ENCODE data around the gene KLF5. TPM values are rescaled to one million over a fixed set of nuclear protein-coding genes. Genes with fewer than 3 reads are reported as not detected.
"Not testable (repeated sequence)": the region's sequence is repeated elsewhere in the genome, so short reads cannot be mapped to it uniquely, and the experiment has no call there.

Gene KLF5
- total RNA-seq: 1.2 TPM
- long read RNA-seq: 0 reads

DNA sequence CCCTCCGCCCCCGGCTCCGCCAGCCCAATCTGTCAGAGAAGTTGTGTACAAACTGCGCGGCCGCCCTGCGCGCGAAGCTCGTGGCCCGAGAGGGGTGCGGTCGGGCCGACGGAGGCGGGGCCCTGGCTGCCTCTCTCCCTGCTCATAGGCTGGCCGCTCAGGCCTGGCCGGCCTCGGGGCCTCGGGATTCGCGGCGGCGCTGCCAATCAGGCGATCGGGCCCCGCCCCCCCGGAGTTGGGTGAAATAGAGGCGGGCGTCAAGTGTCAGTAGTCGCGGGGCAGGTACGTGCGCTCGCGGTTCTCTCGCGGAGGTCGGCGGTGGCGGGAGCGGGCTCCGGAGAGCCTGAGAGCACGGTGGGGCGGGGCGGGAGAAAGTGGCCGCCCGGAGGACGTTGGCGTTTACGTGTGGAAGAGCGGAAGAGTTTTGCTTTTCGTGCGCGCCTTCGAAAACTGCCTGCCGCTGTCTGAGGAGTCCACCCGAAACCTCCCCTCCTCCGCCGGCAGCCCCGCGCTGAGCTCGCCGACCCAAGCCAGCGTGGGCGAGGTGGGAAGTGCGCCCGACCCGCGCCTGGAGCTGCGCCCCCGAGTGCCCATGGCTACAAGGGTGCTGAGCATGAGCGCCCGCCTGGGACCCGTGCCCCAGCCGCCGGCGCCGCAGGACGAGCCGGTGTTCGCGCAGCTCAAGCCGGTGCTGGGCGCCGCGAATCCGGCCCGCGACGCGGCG, at the start of gene KLF5:
KLF5 (plus strand) TSS at position 270 of the 724 bp plus-strand sequence; CDS start at position 593, 323 bp downstream.
- DNase-seq (ENCODE audit: low spot score): peak; percentile 99

DNA sequence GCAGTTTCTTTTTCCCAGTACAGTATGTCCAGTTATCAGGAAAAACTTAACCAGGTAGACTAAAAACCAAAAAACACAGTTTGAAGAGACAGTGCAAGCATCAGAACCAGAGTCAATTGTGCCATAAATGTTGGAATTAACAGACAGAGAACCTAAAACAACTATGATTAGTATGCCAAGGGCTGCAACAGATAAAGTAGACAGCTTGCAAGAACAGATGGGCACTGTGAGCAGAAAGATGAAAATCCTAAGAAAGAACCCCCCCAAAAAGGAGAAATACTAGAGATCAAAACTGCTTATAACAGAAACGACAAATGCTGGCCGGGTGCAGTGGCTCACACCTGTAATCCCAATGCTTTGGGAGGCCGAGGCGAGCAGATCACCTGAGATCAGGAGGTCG, 47.1 kb upstream of the KLF5 start:
- DNase-seq (ENCODE audit: low spot score): no peak

DNA sequence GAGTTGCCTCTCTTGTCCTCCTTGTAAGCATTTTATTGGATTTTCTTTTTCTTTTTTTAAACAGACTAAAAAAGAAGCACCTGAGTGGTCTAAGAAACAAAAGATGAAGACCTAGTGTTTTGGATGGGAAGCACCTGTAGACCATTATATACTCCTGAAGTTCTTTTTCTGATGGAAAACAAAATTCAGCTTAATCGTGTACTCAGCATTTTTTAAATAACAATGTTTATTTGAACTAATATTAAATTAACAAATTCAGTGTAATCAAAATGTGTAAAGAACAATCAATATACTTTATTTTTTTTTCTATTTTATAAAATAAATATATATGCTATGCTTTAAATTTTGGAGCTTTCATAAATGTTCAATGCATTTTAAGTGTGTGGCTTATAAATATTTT, 43.0 kb upstream of the KLF5 start:
- no peak for DNase-seq (ENCODE audit: low spot score)

DNA sequence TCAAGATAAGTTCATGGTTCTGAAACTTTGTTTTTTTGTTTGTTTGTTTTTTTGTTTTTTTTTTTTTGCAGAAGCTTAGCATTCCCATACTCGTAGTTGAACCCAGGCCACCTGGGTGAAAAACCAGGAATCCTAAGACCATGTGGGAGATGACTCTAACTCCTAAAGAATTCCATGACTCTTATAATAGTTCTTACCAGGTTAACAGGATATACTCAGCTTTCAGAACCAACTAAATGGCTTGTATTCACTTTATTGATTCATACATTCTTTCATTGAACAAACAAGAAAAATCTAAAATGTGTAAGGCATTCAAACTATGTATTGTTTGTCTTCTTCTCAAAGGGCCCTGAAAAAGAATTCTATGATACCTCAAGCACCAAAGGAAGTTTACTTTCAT, 40.5 kb upstream of the KLF5 start:
- DNase-seq (ENCODE audit: low spot score): no peak

DNA sequence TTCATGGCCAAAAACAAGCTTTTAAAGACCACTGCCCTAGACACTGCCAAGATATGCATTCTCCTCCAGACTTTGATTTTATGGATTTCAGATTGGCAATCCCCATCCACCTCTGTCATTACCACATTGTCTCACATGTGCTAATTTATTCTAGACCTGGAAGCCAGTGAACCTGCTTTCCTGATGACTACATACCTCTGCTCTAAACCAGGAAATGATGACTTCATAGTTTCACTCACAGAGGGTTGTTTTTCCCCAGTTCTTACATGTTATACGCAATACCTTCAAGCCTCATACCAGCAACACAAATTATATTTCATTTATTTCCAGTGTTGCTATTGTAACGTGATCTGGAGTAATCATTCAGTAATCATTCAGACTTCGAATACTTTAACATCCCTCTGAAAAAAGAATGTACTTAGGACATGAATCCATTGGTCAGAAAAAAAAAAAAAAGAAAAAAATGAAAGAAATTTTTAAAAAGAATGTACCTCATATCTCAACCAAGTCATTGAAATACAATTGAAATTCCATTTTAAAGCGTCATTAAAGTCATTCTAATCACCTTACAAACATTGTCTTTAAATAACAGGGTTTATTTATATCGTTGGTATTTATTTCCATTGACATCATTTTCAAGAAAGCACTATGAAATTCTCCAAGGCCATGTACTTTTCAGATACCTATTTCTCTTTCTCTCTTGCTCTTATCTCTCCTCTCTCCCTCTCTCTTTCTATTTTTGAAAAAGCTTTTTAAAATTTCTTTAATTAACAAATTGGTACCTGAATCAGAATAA, 33.4 kb upstream of the KLF5 start:
- no peak for DNase-seq (ENCODE audit: low spot score)

DNA sequence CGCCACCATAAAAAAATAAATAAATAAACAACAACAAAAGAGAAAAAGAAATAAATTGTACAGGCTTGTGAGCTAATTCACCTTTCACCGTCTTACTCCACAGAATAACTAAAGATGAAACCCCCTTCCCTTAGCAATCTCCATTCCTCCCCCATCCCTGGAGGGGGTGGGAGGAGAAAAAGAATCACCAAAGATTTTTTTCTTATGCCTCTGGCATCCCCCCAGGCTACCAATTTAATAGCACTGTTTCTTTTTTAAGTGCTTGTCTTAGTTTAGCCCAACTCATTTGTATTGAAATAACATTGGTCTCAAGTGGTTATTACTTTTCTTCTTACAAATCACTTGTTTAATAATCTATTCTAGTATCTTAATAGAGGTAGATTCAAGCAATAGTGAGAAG, 23.9 kb upstream of the KLF5 start:
- DNase-seq (ENCODE audit: low spot score): no peak

DNA sequence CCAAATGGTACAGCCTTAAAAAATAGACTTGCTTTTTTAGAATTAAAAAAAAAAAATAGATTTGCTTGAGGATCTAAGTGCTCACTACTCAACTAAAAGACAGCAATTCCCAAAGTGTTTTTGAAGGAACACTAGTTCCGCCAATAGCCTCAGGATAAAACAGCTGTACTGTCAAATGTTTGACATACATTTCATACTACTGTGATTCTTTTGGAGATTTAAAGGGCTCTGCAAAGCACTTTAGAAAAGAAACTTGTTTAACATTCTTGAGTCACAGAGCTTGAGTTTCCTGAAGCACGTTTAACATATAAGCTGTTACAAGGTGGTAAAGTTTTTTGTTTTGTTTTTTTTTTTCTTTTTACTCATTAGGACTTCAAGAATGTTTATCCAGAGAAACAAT, 23.1 kb upstream of the KLF5 start:
- DNase-seq (ENCODE audit: low spot score): no peak

DNA sequence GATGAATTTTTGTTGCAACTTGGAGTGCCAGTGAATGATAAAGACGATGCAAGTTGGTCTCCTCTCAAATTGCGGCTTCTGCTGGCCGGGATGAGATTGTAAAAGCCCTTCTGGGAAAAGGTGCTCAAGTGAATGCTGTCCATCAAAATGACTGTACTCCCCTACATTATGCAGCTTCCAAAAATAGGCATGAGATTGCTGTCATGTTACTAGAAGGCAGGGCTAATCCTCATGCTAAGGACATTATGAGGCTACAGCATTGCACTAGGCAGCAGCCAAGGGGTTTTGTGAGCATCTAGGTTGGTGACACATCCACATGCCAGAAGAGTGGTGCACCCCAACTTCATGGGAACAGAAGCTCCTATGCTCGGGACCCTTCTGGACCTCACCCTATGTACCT, 22.2 kb upstream of the KLF5 start:
- no peak for DNase-seq (ENCODE audit: low spot score)

DNA sequence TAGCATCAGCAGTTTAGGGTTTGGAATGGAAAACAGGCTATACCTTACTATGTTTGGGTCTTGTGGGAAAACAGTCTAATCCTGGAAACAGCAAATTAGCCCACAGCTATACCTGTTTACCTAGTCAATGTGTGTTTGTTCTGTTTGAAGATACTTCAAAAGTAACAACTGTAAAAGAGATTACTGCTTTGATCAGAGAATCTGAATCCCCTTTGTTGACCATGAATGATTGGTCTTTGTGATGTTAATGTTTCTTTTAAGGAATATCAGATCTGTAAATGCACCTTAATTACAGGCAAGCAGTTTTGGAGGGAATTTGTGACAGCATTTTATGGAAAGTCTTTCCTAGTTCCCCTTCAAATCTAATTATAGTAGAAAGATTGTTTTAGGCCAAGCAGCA, 20.7 kb upstream of the KLF5 start:
- DNase-seq (ENCODE audit: low spot score): no peak

DNA sequence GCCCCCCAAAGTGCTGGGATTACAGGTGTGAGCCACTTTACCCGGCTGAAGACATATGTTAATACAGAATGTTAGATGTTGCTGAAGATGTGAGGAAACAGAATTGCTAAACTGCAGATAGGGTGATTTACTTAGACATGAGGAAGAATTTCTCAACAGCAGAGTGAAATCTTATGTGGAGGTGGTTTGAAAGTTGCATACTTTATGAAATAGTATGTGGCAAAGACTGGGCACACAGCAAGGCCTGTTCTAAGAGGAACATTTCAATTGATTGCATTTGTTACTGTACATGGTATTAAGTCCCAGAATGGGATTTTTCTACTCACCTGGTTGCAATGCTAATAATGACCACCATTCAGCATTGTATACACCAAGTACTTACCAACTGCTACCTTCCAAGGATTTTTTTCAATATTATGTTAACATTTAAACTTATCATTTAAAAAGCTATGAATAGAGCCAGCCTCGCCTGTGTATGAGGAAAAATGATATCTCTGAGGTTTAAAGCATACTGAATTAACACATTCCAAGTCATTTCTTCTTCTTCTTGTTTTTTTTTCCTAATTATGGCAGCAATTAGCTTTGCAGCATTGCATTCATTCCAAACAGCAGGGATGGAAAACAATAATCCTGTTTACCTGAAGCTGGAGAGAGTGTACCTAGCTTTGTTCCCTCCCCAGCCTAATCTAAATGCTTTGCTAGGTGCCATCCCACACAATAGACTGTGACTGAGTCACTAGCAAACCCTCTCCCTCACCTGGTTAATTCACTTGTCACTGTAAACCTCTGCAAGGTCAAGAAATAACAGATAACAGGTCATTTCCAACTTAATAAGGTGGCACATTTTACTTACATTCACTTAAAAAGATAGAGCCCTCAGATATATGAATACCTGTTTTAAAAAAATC, 19.4 kb upstream of the KLF5 start:
- no peak for DNase-seq (ENCODE audit: low spot score)

DNA sequence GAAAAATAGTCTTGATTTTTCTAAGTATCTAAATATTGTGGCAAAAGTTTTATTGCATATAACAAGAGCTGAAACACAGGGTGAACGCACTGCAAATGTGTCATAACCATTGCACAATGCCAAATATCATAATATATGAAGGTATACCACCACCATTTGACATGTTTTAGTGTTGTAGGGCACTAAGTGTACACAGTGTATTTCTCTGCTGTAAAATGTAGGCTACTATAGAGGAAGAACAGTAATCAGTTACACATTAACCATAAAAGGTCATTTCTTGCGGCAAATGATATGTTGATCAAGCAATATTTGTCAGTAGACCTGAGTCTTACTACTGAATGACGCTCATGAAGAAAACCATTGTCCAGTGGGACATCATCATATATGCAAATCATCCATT, 18.3 kb upstream of the KLF5 start:
- no peak for DNase-seq (ENCODE audit: low spot score)

DNA sequence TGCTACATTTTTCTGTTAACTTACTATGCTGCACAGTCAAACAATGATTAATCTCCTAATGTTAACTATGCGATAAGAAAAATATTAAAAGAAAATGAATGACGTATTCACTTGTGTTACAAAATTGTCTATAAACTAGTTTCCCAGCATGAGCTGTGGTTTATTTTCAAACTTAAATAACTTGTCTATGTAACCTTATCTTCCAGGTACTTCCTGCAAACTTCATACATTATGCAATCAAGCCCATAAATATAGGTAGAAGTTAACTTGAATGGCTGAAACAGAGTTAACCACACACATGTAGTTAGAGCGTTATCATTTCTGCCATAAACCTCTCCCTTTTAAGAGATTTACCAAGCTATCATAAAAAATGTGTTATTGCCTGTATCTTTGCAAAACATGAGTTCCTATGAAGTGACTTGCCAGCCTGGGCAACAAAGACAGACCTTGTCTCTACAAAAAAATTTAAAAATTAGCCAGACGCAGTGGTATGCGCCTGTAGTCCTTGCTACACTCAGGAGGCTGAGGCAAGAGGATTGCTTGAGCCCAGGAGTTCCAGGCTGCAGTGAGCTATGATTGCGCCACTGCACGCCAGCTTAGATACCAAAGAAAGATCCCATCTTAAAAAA, 17.7 kb upstream of the KLF5 start:
- DNase-seq (ENCODE audit: low spot score): no peak

DNA sequence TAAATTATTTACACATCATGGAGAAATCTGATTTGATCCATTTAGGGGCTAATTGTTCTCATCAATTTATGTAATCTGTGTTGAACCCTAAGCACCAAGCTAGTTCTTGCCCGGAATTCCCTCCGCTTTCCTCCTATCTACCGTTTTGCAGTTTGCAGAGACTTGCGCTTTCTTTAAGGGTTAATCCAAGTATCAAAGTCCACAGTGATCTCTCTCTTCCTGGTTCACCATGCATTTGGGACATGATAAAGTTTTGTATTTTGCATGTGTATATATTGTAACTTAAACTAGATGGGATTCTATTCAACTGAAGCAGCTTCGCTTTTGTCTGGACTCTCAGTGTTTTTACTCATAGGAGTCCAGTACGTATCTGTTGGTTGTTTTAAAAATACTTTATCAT, 13.8 kb upstream of the KLF5 start:
- DNase-seq (ENCODE audit: low spot score): no peak

DNA sequence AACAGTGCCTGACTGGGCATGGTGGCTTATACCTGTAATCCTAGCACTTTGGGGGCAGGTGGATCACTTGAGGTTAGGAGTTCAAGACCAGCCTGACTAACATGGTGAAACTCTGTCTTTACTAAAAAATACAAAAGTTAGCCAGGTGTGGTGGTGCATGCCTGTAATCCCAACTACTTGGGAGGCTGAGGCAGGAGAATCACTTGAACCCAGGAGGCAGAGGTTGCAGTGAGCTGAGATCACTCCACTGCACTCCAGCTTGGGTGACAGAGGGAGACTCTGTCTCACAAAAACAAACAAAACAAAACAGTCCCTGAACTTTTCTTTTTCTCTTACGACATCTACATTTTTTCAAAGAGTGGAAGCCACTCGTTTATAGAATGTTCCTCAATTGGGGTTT, 10.2 kb upstream of the KLF5 start:
- DNase-seq (ENCODE audit: low spot score): not testable (repeated sequence)

DNA sequence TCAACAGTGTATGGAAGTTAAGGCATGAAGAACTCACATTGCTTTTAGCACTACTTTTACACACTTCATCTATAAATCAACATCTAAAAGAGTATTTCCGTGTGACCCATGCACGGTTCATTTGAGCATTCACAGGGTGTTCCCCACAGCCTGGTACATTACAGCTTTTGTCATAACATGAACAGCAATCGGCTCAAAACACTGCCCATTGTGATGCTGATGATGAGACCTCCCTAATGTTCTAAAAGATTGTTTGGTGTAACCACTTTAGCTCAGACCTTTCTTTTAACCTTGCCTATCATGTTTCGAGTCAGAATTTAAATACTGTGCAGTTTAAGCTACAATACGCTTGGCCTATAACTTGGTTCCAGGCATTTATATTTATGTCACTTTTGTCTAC, 4.1 kb upstream of the KLF5 start:
- no peak for DNase-seq (ENCODE audit: low spot score)

DNA sequence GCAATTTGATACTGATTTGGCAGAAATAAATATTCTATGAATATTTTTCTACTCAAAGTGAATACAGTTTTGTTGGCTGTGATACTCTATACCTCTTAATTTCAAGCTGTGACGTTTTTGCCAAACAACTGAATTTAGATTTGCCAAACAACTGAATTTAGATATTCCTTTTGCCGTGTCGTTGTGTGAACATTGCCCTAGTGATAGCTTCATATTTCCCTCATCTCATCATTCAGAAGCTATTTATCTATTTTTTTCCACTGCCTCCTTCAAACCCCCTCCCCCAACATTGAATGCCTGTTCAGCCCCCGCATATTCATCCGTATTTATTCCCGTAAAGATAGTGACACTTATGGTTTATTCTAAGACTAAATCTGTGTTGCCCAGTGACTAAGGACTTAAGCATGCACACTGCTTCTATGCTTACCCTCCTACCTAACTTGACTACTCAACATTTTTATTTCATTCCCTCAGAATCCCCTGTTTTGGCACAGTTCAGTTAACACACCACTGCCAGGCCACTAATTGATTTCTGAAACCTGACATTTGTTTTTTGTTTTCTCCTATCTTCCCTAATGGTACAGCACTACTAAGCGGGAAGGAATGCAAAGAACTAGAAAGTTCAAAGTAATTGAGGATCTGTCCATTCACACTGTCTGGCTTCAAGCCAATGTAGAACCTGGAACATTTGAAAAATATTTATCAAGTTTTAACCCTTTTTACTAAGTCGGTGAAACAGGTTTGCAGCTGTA, 2.8 kb upstream of the KLF5 start:
- no peak for DNase-seq (ENCODE audit: low spot score)

DNA sequence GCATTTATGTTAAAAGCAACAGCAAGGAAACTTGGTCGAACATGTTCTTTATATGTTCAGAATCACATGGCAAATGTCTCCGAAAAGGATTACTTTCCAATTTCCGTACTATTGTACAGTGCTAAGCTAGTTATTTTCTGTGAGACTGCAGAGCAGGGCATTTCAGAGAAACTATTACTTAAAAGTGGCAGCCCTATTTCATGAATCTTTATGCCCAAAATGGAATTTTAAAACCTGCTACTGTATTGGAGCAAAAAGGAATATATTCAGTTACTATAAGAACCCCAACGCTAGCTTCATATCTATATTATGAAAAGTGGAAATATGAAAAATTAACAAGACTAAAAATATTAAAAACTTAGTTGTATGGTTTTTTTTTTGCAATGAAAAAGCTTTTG, 2.2 kb upstream of the KLF5 start:
- no peak for DNase-seq (ENCODE audit: low spot score)

DNA sequence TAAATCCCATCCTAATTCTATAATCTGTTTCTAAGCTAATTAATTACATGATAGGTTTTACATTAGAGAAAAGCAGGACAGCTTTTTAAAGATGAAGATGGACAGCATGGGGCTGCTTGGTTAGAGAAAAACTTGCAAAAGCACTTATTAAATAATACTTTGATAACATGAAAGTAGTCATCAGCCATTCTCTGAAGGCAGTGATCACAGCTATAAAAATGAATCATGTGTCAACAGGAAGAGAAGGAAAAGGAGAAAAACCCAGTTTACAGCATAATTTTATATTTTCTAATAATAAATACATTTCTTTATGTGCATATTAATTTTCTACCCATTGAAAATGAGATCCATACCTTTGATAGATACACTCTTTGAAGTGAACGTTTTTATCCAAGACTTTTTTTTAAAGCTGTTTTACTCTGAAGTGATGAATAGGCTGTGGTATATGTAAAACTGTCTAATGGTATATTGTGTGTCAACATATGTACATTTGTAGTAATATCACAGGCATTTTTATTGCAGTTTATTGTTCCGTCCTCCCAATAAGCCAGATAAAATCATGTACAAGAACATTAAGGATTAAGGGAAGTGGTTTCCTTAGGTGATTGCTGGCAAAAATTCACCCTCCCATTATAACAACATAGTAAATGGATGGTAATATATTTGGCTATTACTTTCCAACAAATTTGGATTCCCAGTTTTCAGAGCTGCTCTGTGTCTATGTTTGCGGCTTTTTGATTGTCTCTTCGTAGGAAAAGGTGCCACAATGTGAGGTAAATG, 1.3 kb upstream of the KLF5 start:
- DNase-seq (ENCODE audit: low spot score): no peak

DNA sequence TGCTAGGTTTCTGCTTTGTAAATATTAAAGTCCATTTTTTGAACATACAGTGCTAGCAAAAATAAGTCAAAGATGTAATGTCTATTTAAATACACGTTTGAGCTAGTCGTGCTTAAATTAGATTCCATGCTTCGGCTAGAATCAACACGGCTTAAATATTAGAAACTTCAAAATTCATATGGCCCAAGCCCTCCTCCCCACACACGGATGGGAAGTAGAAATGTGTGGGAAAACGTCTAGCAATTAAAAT, 816 bp upstream of the KLF5 start:
- no peak for DNase-seq (ENCODE audit: low spot score)

DNA sequence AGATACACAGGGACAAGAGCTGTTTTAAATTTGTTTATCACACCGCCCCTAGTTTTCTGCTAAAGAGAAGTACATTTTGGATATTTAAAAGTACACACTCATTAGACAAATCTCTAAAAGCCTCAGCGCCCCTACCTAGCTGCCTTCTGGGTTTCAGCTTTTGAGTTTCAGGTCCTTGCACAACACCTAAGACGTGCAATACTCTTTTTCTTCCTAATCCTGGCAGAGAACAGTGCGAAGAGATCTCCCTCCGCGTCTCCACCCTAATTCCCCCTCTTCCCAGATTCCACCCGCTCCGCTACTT, 421 bp upstream of the KLF5 start:
- no peak for DNase-seq (ENCODE audit: low spot score)

All from mesenteric fat pad (tissue), 1 donor.